ENCODE measurements around the gene IFNA10. TPM values are rescaled to one million over a fixed set of nuclear protein-coding genes. Genes with fewer than 3 reads are reported as not detected.

IFNA10 gene
- total RNA-seq, 1 donor from 2014 or later, result not detected

Small RNA genes lying within 50 kb of the gene (small RNA-seq; reads per million reads assigned to genes)
- not detected for gene RF00019

Other genes starting within 250 kb of the IFNA10 start
- 2.1 TPM for gene HACD4, start 175.5 kb downstream of the IFNA10 start, total RNA-seq
- not detected for gene IFNB1, start 129.2 kb downstream of the IFNA10 start, total RNA-seq
- gene IFNW1, start 65.3 kb downstream of the IFNA10 start, total RNA-seq, result not detected
- gene IFNA21, start 40.5 kb downstream of the IFNA10 start, total RNA-seq, result not detected
- gene IFNA4, start 19.6 kb downstream of the IFNA10 start, total RNA-seq, result not detected
- not detected for gene IFNA7, start 4.9 kb downstream of the IFNA10 start, total RNA-seq
- gene IFNA16, start 10.2 kb upstream of the IFNA10 start, total RNA-seq, result not detected
- not detected for gene IFNA17, start 21.1 kb upstream of the IFNA10 start, total RNA-seq
- not detected for gene IFNA14, start 32.9 kb upstream of the IFNA10 start, total RNA-seq
- not detected for gene IFNA5, start 98.2 kb upstream of the IFNA10 start, total RNA-seq
- 24.5 TPM for gene KLHL9, start 128.3 kb upstream of the IFNA10 start, total RNA-seq
- not detected for gene IFNA6, start 143.7 kb upstream of the IFNA10 start, total RNA-seq
- 0.52 TPM for gene IFNA13, start 160.9 kb upstream of the IFNA10 start, total RNA-seq
- gene IFNA2, start 178.3 kb upstream of the IFNA10 start, total RNA-seq, result not detected
- gene IFNA8, start 202.0 kb upstream of the IFNA10 start, total RNA-seq, result not detected
- gene IFNA1, start 233.3 kb upstream of the IFNA10 start, total RNA-seq, result not detected